NCI-H1417 treated with DMSO at 0.1 percent for 48 hours (cell line): ENCODE data around the gene SMTNL2.

Experiments used
- DNase-seq: peaks from one replicate; lab custom pipeline; 2025; lab: John Stamatoyannopoulos, UW

The SMTNL2 gene

DNA sequence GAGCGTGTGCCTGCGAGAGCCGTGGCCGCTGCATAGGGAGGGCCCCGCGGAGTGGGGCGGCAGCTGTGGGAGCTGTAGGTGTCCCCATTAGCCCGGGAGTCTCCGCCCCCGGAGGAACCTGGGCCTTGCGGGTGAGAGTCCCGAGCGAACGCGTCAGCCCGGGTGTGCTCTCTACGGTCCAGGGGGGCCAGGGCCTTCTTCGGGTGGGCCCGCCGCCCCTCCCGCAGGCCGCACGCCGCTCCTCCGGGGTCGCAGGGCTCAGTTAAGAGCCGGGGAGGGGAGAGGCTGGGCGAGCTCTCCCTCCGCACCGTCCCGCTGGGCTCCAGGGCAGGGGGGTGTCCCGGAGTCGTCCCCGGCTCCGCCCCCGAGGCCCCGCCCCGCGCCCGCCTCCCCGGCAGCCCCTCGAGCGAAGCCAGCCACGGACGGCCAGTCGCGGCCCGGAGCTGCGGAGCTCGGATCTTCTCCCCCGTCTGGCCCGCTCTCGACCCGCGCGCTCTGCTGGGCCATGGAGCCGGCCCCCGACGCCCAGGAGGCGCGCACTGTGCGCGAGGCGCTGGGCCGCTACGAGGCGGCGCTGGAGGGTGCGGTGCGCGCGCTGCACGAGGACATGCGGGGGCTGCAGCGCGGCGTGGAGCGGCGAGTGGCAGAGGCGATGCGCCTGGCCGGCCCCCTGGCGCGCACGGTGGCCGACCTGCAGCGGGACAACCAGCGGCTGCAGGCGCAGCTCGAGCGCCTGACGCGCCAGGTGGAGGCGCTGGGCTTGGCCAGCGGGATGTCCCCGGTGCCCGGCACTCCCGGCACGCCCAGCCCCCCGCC lies at the start of gene SMTNL2:
TSS of gene SMTNL2 (plus strand) at position 429 of the 816 bp plus-strand sequence. CDS start at position 506, 77 bp downstream.
- DNase-seq = no peak

- DNase-seq = no peak
These were observed 49.2 kb upstream of the SMTNL2 start for GRCh38 chr17:4534928-4535666.

- no peak for DNase-seq
These were observed 48.6 kb upstream of the SMTNL2 start for GRCh38 chr17:4535667-4536258.

DNA sequence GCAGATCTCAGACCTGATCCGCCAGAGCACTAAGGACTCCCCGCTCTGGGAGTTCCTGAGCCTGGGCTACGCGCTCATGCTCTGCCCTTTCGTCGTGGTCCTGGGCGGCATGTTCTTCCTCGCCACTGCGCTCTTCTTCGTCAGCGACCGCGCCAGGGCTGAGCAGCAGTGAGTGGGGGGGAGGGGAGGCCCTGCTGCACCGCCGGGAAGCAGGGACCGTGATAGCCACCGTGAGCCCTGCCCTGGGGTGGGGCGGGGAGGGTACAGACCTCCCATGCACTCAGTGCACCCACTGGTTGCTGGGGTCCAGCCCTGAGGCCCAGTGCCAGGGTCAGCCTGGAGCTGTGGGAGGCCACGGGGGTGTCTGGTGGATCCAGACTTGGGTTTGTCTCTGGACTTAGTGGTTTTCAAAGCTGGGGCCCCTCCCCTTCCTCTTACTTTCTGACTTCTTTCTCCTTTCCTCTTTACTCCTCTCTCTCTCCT lies 48.0 kb upstream of the SMTNL2 start:
- no peak for DNase-seq

DNA sequence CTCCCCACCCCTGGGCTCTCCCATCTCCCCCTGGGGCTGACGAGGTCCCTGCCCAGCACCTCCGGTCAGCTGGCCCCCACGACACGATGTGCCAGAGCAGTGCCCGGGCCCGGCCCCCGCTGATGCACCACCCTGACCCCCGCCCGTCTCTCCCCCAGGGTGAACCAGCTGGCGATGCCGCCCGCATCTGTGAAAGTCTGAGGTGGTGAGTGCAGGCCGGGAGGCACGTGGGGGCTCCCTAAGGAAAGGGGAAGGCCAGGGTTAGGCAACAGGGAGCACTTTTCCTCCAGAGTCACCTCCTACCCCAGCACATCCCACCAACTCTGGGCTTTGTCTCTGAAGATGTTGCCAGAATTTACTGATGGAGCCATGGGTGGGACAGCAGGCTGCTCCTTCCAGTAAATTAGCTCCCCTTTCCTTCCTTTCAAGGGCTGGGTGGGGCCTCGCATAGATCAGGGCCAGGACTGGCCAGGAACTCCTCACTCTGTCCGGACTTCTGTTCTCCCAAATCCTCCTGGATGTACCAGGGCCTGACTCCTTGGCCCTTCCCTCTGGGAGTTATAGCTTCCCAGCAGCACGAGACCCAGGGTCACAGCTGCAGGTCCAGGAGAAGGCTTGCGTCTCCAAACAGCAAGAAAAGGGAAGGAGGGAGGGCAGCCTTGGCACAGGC lies 47.5 kb upstream of the SMTNL2 start:
- no peak for DNase-seq

DNA sequence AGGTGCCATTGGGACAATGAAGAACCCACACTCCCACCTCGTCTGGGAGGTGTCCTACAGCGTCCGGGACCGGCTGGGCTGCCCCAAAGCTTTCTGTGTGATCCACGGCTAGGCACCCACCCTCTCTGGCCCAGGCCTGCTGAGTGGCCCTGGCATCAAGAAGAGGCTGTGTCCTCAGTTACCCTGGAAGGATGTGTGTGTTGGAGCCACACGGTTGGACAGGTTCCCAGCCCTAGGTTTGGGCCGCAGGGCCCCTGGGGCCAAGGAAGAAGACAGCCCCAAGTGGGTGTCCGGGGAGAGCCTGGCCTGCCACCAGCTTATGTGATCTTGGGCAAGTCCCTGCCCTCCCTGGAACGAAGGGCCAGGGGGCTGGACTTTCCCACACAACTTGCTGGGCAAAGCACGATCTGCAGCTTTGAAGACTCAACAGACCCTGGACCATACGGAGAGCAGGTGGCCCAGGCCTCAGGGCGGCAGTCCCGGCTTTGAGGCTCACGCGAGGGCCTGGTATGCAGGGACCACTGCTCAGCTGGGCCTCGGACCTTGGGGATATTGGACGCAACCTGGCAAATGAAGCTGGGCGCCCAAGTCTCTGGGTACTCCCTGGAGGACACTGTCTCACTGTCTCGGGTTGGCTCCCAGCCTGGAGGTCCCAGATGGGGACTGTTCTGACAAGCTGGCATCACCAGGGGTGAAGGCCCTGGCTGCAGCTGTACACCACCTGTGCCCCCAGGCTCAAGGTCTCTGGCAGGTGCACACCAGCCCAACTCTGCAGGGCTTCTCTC lies 46.7 kb upstream of the SMTNL2 start:
- no peak for DNase-seq

GRCh38 chr17:4538236-4539002 lies 45.9 kb upstream of the SMTNL2 start:
- DNase-seq = no peak

- no peak for DNase-seq
These were observed 45.3 kb upstream of the SMTNL2 start for GRCh38 chr17:4539025-4539424.

DNA sequence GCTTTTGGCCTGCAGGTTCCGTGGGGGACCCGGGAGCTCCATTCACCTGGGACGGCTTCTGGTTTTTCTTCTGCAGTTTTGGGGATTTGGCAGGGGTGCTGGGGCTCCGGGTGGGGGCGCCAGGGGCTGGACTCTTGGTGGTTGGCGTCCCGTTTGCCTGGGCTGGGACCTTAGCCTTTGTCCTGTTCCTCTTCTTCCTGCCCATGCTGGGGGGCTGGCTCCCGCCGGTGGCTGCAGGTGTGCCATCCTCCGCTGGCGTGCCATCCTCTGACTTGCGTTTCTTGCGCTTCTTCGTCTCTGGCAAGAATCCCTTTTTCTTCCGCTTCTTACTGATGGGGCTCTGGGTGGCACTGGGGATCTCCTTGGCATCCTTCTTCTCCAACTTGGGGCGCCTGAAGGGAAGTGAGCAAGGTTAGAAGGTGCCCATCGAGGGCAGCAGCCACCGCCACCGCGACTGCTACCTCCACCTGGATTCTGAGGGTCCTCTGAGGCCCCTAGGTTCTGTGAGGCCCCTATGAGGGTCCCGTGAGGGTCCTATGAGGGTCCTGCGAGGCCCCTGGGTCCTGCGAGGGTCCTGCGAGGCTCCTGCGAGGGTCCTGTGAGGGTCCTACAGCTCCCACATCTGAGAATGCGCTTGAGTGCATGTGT lies 44.6 kb upstream of the SMTNL2 start:
- no peak for DNase-seq

GRCh38 chr17:4540224-4540651 lies 44.1 kb upstream of the SMTNL2 start:
- DNase-seq = no peak

DNA sequence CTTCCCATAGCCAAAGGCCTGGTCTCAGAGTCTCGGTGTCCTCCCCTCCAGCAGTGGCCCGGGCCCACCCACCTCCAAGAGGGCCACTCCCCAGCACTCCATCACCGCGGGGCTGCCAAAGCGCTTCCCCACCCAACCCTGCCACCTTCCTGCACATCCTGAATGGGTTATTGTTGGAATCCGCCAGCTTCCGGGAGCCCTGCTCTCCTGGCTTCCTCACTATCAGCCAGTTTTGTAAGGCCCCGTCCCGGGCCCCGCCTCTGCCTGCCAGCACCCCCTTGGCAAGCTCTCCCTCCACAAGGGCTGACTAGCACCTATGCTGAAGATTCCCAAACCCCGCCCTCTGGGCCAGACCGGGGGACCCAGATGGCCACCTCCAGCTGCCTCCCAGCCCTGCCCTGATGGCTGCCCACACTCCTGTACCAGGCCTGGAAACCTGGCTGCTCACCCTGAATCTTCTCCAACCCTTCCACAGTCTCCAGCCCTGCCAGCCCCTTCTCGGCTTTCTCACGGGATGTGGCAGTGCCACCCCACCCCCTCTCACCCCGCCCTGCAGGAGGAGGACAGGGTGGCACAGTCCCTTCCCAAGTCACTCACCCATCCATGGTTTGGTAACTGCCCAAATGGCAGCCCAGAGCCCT lies 43.5 kb upstream of the SMTNL2 start:
- no peak for DNase-seq

GRCh38 chr17:4541328-4542002 lies 42.9 kb upstream of the SMTNL2 start:
- DNase-seq = no peak

GRCh38 chr17:4542003-4542725 lies 42.2 kb upstream of the SMTNL2 start:
- no peak for DNase-seq

GRCh38 chr17:4542726-4543191 lies 41.6 kb upstream of the SMTNL2 start:
- DNase-seq = no peak

DNA sequence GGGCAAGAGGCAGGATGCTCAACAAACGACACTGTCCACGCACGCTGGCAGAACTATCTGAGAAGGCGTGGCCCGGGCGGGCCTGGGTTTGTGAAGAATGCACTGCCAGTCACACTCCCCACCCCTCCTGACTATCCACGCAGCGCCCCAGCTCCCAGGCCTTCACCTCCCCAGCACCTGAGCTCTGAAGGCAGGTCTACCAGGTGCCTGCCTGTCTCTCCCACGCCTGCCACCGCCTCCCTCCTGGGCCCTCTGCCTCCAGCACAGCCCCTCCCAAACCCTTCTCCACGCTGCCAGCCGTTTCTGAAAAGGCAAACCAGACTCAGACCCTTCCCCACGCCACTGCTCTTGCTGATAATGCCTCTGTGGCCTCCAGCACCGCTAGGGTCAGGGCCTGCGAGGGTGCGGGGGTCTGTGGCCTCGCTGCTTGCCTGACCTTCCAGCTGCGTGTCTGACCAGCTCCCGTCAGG lies 40.7 kb upstream of the SMTNL2 start:
- no peak for DNase-seq

DNA sequence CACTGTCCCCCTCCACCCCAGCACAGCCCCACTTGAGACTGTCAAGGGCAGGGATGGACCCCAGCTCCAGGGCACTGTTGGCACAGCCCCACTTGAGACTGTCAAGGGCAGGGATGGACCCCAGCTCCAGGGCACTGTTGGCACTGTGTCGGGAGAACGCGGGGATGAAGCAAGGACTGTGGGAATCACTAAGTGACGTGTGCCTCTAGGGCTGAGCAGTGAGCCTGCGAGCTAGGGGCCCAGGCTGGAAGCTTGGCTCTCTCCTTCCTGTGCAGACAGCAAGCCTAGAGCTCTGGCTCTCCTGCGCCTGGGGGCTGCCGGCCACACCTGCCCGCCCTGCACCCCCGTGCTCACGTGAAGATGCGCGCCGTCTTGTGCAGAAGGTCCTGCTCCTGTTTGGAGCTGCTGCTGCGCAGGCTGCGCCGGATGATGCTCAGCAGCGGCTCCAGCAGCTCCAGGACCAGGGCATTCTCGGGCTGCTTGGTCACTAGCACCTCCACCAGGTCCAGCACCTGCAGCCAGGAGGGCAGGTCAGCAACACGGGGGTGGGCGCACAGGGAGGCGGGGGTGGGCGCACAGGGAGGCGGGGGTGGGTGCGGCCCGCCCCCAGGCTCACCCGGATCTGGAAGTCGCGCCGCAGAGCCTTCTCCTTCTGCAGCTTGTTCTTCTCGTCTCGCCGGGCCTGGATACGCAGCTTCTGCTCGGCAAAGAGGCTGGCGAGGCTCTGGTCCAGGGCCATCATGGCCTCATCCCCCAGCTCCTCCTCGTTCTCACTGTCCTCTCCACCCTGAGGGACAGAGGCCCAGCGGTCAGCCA lies 40.0 kb upstream of the SMTNL2 start:
- DNase-seq = no peak

GRCh38 chr17:4544951-4545216 lies 39.4 kb upstream of the SMTNL2 start:
- no peak for DNase-seq
